Endothelial cell of umbilical vein (primary cell): ENCODE measurements around the gene DOCK1. TPM values are rescaled to one million over a fixed set of nuclear protein-coding genes. Genes with fewer than 3 reads are reported as not detected.

Experiments
- BruUV-seq: library from RNA; stranded (reverse); fragments of 400-500 nt; replicated peaks from 2 replicates; lab custom pipeline; 2021; lab: Mats Ljungman, UMichigan
- CTCF ChIA-PET: fragments of 300-600, 350-600 bp; sonication (Branson Sonifier 250); formaldehyde crosslinking; loops from one replicate; lab custom pipeline; 2021; ENCODE audit warnings: antibody characterized with exemption, inconsistent platforms; lab: Charles Lee
- POLR2A ChIA-PET: fragments of 300-600, 350-600 bp; sonication (Branson Sonifier 250); formaldehyde crosslinking; loops from one replicate; lab custom pipeline; 2021; ENCODE audit warnings: antibody characterized with exemption, inconsistent platforms; lab: Charles Lee
- DNase-seq: peaks from one replicate; pipeline ENCODE4 v3.0.0-alpha.2; 2011; ENCODE audit warnings: low read depth, low spot score
- FAIRE-seq: peaks from 2 replicates; lab custom pipeline; 2011; peaks lifted over from hg19 to GRCh38; lab: Jason Lieb, UNC
- H2AFZ ChIP-seq: 2 replicates; pipeline ENCODE4 v1.6.0; 2012; ENCODE audit warnings: low read depth, low read length, control low read depth, inconsistent platforms
- H3K27ac ChIP-seq: 2 replicates; pipeline ENCODE4 v1.5.1; 2011; ENCODE audit warnings: low read depth, mild to moderate bottlenecking, control low read depth, low read length, moderate library complexity; ENCODE audit not compliant: insufficient read depth
- H3K27me3 ChIP-seq, 2 experiments: 2 replicates each; pipeline versions ENCODE4 v1.6.0 to v1.6.1; 2011; ENCODE audit warnings: low read length in 2 of 2, mixed read lengths in 1 of 2; ENCODE audit not compliant: control insufficient read depth in 2 of 2, insufficient read depth in 2 of 2
- H3K36me3 ChIP-seq, 2 experiments: 2 replicates in 1 of 2; 3 replicates in 1 of 2; pipeline ENCODE4 v1.5.1; 2011; ENCODE audit warnings: low read length in 2 of 2, mild to moderate bottlenecking in 1 of 2, moderate library complexity in 1 of 2; ENCODE audit not compliant: control insufficient read depth in 2 of 2, insufficient read depth in 2 of 2; ENCODE audit errors: extremely low read depth in 1 of 2
- H3K4me1 ChIP-seq: 3 replicates; pipeline ENCODE4 v1.5.1; 2011; ENCODE audit warnings: mild to moderate bottlenecking, low read length; ENCODE audit not compliant: control insufficient read depth, insufficient read depth; ENCODE audit errors: extremely low read depth
- H3K4me2 ChIP-seq: 2 replicates; pipeline ENCODE4 v1.6.1; 2011; ENCODE audit warnings: low read length, control low read depth, mixed read lengths; ENCODE audit not compliant: insufficient read depth
- H3K4me3 ChIP-seq, 3 experiments: fragments of 200-600 bp in 1 of 3; sonication (generic), shearing (Covaris generic) in 1 of 3; replicated peaks in 1 of 3; 2 replicates each; pipeline ENCODE4 v1.5.1; 2011 to 2016; ENCODE audit warnings: control low read depth in 3 of 3, low read length in 3 of 3, mild to moderate bottlenecking in 2 of 3, inconsistent platforms in 1 of 3, low read depth in 1 of 3, moderate library complexity in 1 of 3; ENCODE audit not compliant: insufficient read depth in 1 of 3
- H3K79me2 ChIP-seq: 2 replicates; pipeline ENCODE4 v1.6.0; 2012; ENCODE audit warnings: low read length, inconsistent platforms; ENCODE audit not compliant: control insufficient read depth, insufficient read depth
- H3K9ac ChIP-seq: replicated peaks from 2 replicates; pipeline ENCODE3; 2011; ENCODE audit warnings: low read length, control low read depth; ENCODE audit not compliant: insufficient read depth; ENCODE audit errors: extremely low read depth
- H3K9me1 ChIP-seq: replicated peaks from 3 replicates; pipeline ENCODE4 v1.6.0; 2011; ENCODE audit warnings: mild to moderate bottlenecking, low read length; ENCODE audit not compliant: control insufficient read depth, insufficient read depth; ENCODE audit errors: extremely low read depth
- H3K9me3 ChIP-seq: replicated peaks from 2 replicates; pipeline ENCODE4 v1.5.1; 2012; ENCODE audit warnings: low read length, inconsistent platforms; ENCODE audit not compliant: control insufficient read depth, insufficient read depth
- H4K20me1 ChIP-seq: replicated peaks from 2 replicates; pipeline ENCODE3; 2011; ENCODE audit warnings: mild to moderate bottlenecking, low read length; ENCODE audit not compliant: control insufficient read depth, insufficient read depth; ENCODE audit errors: extremely low read depth
- CTCF ChIP-seq, 2 donors: IDR thresholded peaks; 1 replicate in 1 of 2; 2 replicates in 1 of 2; pipeline ENCODE4 v1.5.1; 2011; ENCODE audit warnings: low read length in 2 of 2, mild to moderate bottlenecking in 2 of 2, moderate library complexity in 2 of 2, control low read depth in 1 of 2, inconsistent platforms in 1 of 2, low read depth in 1 of 2; ENCODE audit not compliant: insufficient read depth in 1 of 2; ENCODE audit errors: extremely low read depth in 1 of 2
- EZH2 ChIP-seq: IDR thresholded peaks from 2 replicates; pipeline ENCODE4 v1.6.1; 2012; ENCODE audit warnings: borderline replicate concordance, low read depth, mild to moderate bottlenecking, moderate library complexity, low read length, inconsistent platforms; ENCODE audit not compliant: severe bottlenecking
- FOS ChIP-seq: IDR thresholded peaks from 2 replicates; pipeline ENCODE4 v1.6.1; 2011; ENCODE audit warnings: mild to moderate bottlenecking, low read length, moderate library complexity, borderline replicate concordance; ENCODE audit not compliant: insufficient read depth
- GATA2 ChIP-seq: IDR thresholded peaks from 2 replicates; pipeline ENCODE4 v1.7.0; 2011; ENCODE audit warnings: low read depth, mild to moderate bottlenecking, moderate library complexity, mixed read lengths, low read length; ENCODE audit not compliant: insufficient read length, insufficient read depth
- JUN ChIP-seq: IDR thresholded peaks from 2 replicates; pipeline ENCODE4 v1.6.1; 2011; ENCODE audit warnings: borderline replicate concordance, low read depth; ENCODE audit not compliant: insufficient read length, insufficient read depth
- MAX ChIP-seq: IDR thresholded peaks from 2 replicates; pipeline ENCODE4 v1.6.1; 2011; ENCODE audit not compliant: insufficient read depth, insufficient read length
- MYC ChIP-seq: IDR thresholded peaks from one replicate; pipeline ENCODE4 v1.6.1; 2011; ENCODE audit warnings: mild to moderate bottlenecking, low read depth, low read length
- POLR2A ChIP-seq: IDR thresholded peaks from 2 replicates; pipeline ENCODE4 v1.6.1; 2012; ENCODE audit warnings: low read depth, mild to moderate bottlenecking, control low read depth, low read length
- POLR2AphosphoS5 ChIP-seq: IDR thresholded peaks from 2 replicates; pipeline ENCODE4 v1.6.1; 2012; ENCODE audit warnings: low read depth, mild to moderate bottlenecking, control low read depth, low read length, moderate library complexity; ENCODE audit not compliant: insufficient read depth
- dilution Hi-C: fragments of 300-500 bp; cut with MboI; formaldehyde crosslinking; loops from one replicate; pipeline ENCODE4 v1.15.0; 2019; ENCODE audit warnings: low sequenced_read_pairs; ENCODE audit not compliant: extremely low pct_ligation_motif_present
- intact Hi-C: fragments of 100-400 bp; cut with micrococcal nuclease; formaldehyde crosslinking; loops from one replicate; pipeline ENCODE4 v1.10.0; 2022
- polyA plus RNA-seq, 4 experiments: library from polyadenylated mRNA; depleted of rRNA in 3 of 4; stranded (reverse) in 3 of 4; unstranded in 1 of 4; fragments of >200 nt; gene quantifications; 2 replicates each; pipeline versions ENCODE4 v1.2.1 to v1.2.3, GENCODE V29; 2011 to 2012; ENCODE audit warnings: missing spikeins in 1 of 4
- total RNA-seq: library from RNA; stranded (reverse); gene quantifications from 2 replicates; pipeline ENCODE4 v1.2.3, GENCODE V29; 2021

DOCK1 gene
- total and polyA plus RNA-seq, 2 donors (not counting 3 experiments of a cell fraction or from before 2014, with no cell fraction given) = 22.5 to 83.1 TPM

- no TSS peak for BruUV-seq
- H3K9ac ChIP-seq = no peak overlapping the region
- FAIRE-seq (no peak), DNase-seq (no peak)
- H3K4me2 ChIP-seq = no peak overlapping the region
- no peaks in the 10 kb centered on the region for H3K27me3 ChIP-seq
- no peaks in the 10 kb centered on the region for H3K9me3 ChIP-seq
- peaks cover 12% of the 10 kb centered on the region for H3K4me1 ChIP-seq
- no peak overlapping the region for H3K4me3 ChIP-seq
- TF ChIP-seq POLR2AphosphoS5 (no peak), MAX (no peak), POLR2A (no peak), JUN (no peak), FOS (no peak), CTCF (IDR thresholded peaks at IDR 0.05; ENCODE audit: extremely low read depth in 1 of 2, insufficient read depth in 1 of 2, low read depth in 1 of 2, low read length in 2 of 2) (no peak), EZH2 (no peak), GATA2 (no peak), MYC (no peak)
- no peaks in the 10 kb centered on the region for H4K20me1 ChIP-seq
- CTCF ChIA-PET = no interaction called here
- H3K36me3 ChIP-seq = no peaks in the 10 kb centered on the region
- no peak overlapping the region for H3K27ac ChIP-seq
- intact Hi-C loops (no loop called here), dilution Hi-C loops (no loop called here)
- no peaks in the 10 kb centered on the region for H3K9me1 ChIP-seq
- H3K79me2 ChIP-seq = peaks cover 84% of the 10 kb centered on the region
- POLR2A ChIA-PET = no interaction called here
- H2AFZ ChIP-seq = no peak overlapping the region
Observed at GRCh38 chr10:126939706-126940105, 34.5 kb downstream of the DOCK1 start.
